ENCODE measurements around the gene RFTN1.

Gene RFTN1

DNA sequence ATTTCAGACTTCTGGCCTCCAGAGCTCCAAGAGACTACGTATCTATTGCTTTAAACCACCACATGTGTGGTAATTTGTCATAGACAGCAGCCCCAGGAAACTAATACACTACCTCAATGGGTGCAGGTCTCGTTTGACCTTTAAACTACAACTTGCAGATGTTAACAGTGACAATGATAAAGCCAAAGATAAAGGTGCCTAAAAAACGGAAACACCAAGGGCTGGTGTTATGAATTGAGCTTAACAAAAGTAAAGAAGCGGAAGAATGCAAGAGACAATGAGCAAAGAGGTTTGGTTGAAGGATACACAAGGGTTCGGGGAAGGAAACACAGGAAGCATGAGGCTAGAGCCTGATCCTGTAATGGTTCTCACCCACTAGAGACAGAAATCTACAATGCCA, 50.8 kb downstream of the RFTN1 start:
- no peak for DNase-seq

DNA sequence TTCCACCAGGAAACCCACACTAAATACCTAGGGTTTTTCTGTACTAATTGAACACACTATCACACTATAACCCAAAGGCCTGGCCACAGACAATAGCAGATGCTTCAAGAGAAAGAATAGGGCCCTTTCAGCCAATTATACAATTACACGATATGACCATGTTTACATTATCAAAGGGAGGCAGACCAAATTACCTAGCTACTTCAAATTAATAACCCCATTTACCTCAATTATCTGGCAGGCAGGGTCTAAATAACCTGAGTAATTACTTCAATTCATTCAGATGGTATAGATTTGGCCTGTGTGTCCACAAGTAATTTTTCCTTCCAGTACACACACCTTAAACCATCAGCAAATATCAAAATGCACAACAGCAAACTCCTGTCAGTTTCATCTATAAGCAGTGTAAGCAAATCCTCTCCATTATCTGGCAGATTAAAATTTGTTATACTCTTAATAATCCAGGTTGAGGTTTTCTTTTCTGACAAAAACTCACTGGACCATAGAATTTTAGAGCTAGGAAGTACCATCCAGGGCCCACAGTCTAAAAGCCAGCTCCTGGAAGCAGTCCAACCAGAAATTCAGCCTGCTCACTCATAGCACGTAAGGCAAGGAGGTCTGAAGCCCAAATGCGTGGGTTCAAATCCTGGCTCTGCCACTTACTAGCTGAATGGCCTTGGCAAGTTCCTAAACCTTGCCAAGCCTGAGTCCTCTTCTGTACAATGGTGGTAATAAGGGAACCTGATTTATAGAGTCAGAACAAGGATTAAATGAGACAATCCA, 51.8 kb downstream of the RFTN1 start:
- no peak for DNase-seq

DNA sequence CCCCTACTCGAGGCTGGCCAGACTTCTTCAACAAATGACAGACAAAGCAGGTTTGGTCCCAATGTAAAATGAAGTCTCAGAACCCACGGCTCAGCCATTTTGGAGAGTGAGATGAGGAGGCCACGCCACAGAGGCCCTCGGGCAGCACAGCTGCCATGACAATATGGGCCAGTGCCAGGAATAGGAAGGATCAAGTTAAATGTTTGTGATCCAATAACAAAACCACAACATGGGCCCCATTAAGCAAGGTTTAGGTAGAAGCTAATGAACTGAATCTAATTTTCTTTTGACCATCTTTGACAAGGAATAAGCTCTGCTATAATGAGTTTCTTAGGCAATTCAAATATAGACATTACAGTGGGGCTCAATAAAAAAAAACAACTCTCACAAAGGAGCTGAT, 52.6 kb downstream of the RFTN1 start:
- DNase-seq, result no peak

DNA sequence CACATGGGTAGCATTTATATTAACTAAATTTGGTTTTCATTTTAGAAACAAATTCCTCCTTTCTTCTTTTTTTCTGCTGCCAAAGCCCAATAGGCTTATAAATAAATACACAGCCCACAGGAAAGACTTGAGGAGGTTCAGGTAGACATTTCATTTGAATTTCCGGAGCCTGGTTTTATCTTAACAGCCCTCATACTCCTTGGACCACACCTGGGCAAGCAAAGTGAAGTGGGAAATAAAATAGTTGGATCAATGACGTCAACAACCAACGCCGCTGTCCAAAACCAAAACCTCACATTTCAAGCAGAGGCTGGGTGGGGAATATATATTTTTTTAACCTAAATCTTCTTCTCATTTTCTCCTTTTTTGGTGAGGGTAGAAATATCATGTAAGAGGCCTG, 53.2 kb downstream of the RFTN1 start:
- DNase-seq, result no peak

DNA sequence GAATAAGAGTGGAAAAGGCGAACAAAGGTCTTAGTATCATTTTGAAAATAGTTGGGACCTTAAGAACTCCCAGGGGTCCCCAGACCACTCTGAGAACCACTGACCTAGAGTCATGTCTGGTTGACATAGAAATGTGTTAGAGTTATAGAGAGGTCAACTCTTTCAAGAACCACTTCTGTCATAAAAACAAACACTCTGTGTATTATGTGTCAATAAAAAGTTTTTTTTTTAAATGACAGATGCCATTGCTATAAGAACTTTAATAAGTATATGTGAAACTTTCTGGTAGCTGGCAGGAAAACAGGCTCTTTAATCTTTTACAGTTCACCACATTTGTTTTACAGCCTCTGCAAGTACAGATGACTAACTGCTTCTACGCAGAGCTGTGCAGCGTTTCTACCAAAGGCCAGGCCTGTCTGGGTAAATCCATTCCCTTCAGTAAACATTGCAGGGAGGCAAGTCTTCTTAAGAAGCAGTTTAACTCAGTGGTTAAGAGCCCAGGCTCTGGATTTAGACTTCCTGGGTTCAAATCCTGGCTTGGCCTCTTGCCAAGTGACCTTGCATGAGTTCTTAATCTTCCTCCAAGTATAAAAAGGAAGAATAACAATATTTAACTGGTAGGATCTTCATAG, 56.6 kb downstream of the RFTN1 start:
- no peak for DNase-seq

DNA sequence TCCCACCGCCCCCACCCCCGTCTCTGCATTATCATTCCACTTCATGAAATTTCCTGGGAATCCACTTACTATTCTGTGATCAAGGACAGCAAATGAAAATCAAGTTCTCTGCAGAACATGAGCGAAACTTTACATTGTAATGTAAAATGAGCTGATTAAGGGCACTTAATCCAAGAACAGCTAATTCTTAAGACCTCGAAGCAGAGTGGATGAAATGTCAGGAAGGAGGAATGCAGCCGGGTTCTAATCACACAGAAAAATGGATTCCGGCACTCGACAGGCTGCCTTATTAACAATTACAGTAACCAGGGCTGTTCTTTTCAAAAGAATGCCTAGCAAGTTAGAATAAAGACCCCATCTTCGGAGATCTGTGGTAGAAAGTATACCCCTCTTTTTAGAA, 57.5 kb downstream of the RFTN1 start:
- DNase-seq, result no peak

DNA sequence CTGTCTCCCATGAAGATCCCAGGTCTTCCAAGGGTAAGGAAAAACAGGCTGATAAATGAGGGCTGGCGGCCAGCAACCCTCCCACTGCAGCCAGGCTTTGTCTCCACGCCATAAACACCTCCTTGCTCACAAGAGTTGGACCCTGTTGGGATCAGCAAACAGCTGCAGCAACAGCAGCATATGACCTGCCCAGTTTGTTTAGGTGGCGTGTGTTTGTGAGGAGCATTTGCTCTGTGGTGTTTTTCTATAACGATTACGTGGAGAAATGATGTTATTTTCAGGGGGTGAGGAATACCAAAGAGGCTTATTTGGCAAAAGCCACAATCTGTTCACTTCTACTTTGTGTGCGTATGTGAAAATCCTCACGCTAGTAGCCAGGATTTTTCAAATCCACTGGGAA, 58.5 kb downstream of the RFTN1 start:
- DNase-seq, result no peak

DNA sequence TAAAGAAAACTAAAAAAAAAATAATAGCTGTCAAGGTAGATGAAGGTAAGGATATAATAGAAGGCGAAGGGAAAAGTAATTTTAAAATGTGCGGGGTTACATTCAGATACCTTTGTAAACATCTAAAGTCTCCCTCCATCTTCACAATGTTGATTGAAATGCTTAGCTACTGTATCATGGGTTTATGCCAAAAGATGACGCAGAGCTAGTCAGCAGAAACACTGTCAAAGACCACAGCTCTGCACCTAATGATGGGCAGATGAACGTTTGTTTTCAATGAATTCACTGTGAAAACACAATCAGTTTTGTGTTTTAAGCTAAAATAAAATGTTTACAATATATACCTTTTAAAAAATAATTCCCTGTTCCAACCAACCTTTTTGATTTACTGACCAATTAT, 61.2 kb downstream of the RFTN1 start:
- no peak for DNase-seq

DNA sequence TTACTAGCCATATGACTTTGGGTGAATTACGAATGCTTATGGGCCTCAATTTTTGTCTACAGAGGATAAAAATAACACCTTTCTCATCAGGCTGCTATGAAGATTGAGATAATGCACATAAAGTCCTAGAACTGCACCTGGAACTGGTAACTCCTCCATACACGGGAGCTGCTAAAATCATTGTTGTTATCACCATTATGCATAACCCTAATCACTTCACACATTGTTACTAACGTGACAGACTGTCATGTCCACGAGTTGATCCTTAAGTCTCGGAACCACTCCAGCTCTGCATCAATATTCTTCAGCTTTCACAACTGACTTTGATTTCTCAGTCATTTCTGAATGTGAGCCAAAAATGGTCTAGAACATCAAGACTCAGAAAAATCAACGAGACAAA, 64.1 kb downstream of the RFTN1 start:
- no peak for DNase-seq

DNA sequence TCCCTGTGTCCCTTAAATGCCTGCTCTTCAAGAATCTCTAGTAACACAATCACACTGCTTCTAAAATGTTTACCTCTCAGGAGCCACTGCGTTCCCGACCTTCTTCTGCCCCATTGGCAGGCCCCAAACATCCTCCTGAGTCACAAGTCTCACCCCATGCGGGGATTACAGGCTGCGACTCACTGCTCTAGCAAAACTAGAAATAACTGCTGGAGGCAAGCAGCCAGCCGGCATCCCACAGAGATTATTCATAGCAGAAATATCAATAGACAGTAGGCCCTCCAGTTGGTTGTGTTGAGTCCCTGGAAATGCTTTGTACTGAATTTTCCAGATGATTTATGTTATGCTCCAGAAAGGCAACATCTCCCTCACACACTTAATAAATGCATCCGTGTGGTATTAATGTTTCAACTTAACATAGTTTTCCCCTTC, 64.8 kb downstream of the RFTN1 start:
- no peak for DNase-seq

DNA sequence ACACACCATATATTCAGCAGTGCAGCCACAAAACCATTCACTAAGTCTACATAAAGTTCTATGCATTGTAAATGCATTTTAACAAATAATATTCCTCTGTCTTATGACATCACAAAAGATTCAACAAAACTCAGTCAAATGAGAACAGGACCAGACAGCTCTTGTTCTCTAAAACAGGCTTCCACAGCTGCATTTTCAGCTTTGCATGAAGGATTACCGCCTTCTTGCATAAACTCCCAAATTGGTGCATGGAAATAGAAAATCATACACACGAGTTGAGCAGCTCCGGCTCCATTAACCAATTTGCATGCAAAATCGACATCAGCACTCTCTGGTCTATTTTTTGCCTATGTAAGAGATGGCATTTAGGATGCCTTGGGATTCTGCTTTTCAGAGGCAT, 66.4 kb downstream of the RFTN1 start:
- DNase-seq, result no peak

DNA sequence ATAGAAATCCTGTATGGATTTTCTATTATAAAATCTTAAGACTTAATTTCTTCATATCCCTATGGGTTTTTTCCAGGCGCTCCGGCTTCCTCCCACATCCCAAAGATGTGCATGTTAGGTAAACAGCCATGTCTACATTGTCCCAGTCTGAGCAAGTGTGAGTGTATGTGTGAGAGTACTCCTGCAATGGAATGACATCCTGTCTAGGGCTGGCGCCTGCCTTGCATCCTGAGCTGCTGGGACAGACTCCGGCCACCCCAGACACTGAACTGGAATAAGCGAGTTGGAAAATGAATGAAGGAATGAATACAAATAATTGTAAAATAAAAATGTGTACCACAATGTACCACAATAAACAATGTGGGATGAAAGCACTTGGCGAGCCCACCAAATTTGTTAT, 69.2 kb downstream of the RFTN1 start:
- DNase-seq, result no peak

DNA sequence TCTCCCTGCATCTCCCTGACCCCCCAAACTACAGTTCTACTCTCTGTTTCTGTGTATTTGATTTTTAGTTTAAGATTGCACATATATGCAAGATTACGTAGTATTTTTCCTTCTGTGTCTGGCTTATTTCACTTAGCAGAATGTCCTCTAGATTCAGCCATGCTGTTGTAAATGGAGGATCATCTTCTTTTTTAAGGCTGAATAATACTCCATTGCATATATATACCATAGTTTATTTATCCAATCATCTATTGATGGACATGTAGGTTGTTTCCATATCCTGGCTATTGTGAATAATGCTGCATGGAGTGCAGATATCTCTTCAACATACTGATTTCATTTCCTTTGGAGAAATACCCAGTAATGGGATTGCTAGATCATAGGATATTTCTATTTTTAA, 70.8 kb downstream of the RFTN1 start:
- DNase-seq, result no peak

DNA sequence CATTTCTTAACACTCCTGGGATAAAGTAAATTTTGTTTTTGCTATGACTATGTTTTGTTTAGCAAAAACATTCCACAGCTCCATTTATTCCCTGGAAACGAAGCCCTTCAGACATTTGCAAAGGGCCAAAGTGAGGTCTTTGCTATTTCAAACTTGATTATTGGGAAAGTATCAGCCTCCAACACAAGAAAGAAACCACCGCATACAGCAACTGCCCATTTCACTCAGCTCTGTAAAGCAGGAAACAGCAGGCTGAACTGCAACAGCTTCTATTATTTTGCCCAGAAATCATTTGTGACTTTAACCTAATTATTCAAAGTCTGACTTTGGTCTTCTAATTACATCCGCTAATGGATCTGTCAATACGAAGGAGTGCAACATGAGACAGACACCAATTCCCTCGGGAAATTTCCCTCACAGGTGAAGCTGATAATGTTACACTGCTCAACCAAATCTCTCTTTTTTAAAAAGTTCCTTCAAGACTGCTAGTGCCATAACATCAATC, 72.1 kb downstream of the RFTN1 start:
- no peak for DNase-seq

DNA sequence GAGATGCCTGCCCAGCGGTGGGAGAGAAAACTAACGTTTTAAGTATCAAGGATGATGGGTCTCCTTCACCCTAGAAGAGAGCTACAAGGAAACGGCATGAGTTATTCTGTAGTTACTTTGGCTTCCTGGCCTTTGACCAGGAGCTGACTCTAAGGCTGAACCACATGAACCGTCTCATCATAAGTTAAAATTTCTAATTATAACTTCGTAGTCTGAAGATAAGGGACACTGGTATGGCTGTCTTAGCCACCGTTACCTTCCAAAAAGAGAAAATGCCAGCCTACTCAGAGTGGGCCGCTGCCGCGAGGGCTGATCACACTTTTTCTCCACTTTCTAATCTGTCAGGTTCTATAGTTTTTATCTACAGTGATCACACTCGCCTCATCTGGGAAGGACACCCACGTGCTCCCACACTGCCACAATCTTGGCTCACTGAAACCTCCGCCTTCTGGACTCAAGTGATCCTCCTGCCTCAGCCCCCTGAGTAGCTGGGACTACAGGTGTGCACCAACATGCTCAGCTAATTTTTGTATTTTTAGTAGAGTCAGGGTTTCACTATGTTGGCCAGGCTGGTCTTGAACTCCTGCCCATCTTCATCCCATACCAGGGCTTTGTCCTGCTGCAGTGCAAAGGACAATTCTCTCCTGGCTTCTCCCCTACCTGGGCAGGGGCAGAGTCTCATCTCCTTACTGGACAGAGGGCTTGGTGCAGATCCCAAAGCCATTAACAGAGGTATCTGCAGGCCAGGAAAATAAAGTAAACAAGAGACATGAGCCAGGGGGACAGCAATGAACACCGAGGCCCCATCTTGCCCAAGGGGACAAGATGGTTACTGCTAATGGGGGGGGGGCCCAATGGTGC, 73.4 kb downstream of the RFTN1 start:
- no peak for DNase-seq

DNA sequence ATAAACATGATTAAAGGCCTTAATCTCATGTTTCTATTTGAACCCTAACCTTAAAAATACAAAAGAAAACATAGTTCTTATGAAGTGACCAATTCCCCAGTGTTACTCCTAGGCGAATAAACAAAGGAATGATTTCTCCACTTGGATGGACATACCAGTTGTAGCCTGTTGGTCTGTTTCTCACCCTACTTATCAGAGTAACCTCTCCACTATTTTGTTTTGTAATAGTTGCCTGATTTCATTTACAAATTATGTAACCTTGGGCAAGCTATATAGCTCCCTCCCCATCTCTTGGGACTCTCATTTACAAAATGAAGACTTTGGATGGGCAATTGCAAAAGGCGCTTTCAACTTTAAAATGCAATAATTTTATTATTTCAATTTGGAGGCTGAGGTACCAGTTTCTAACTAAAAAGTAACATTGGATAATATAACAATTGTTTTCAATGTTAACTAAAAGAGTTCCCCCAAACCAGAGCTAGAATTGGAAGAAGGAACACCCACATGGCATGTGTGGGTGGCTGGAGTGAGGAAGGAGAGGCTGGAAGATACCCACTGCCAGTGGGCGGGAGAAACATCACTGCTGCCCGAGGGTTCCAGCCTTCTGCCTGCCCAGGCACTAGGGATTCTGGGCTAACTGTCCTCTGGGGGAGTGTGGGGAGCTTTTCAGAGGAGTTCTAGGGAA, 74.2 kb downstream of the RFTN1 start:
- no peak for DNase-seq

DNA sequence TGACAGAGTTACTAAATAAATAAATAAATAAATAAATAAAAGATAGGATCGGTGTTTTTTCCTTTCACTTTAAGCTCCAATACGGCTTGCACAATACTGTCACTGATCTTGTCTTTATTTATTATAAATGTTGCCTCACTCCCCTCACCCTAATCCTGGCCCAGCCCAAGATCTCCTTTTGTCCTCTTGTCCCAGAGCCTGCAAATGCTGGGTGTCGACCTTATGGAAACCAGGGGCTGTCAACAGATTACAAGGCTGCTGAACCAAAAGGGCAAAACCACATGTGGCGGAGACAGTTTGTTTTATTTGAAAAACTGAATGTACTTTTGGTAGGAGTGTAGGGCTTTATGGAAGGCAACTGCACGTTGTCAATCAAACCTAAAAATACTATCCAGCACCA, 75.9 kb downstream of the RFTN1 start:
- no peak for DNase-seq

DNA sequence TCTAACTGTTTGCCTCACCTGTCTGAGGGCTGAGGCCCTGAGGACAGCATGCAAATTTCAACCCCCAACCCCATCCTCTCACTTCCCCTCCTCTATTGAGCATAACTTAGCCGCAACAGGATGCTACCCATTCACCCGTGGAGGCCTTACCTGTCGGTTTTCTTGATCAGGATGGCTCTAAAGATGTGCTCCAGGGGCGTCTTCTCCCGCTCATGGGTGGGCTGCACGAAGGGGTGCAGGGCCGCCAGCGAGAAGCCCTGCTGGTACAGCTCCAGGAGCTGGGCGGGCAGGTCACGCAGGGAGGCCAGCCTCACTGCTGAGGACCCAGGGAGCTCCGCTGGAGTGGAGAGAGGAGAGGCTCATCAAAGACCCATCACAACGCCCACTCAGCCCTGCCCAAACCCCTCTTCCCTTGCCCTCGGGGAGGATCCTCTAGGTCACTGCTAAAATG, 79.8 kb downstream of the RFTN1 start:
- DNase-seq, result no peak

DNA sequence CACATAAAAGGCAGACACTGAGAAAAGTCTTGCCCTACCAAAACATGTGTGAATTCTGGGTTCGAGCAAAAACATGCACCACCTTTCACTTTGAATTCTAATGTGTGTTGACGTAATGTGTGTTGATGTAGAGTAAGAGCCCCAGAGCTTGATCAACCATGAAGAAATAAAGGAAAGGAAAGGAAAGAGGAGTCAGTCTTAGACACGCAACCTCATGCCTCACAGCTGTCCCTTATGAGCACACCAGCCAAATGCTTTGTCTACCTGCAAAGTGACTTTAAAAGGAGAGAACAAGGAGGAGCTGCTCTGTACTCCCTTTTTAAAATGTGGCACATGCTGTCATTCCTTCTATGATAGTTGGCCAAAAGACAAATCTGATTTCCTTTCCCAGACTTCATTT, 80.8 kb downstream of the RFTN1 start:
- no peak for DNase-seq

DNA sequence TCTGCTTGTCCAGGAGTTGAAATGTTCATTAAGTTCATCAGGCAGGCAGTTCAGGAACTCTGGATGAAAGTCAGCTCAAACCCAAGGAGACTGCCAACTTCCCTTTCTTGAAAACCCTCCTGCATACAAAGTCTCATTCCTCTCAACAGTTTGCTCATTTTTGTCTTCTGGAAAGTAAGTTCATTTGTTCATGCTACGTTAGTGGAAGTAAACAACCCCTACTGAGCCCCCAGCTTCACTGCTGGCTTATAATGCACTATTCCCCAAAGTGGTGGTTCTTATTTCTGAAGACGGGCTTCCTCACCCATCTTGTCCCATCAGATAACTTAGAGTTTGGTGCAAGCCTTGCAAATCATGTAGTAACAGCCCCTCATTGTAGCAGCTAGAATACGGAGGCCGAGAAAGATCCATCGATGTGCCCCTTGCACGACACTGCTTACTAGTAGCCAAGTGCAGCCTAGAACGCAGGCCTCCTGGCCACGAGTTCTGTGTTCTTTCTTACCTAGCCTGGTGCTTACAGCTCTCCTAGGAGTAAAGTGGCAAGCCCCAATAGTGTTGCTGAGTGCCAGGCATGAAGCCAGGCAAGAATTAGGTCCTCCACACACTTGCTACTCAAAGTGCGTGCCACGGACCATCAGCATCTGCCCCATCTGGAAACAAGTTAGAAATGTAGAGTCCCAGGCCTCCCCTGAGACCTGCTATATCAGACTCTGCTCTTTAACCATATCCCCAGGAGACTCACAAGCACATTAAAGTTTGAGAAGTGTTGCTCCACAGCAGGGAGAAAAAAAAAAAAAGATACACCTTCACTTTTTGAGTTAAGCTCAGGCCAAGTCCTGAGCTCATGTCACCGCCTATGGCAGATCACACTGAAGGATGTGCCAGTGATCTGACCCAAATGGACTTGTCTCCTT, 82.5 kb downstream of the RFTN1 start:
- DNase-seq, result no peak

DNA sequence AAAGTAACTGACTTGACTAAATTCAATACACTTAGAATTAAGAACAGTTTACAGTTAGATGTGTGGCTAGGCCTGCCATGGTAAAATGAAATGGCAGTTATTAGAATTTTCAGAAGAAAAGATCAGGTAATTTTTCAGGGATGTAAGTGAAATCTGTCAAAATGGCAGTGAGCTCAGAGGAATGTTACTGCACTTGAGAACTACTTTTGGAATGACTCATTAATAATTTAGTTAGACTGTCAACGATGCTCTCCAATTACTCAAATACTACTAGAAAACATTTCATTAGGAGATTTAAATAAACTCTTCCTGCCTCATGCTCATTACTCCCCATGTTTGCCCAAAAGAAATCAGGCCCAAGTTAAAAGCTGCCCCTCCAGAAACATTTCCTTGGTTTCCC, 84.4 kb downstream of the RFTN1 start:
- DNase-seq, result no peak

DNA sequence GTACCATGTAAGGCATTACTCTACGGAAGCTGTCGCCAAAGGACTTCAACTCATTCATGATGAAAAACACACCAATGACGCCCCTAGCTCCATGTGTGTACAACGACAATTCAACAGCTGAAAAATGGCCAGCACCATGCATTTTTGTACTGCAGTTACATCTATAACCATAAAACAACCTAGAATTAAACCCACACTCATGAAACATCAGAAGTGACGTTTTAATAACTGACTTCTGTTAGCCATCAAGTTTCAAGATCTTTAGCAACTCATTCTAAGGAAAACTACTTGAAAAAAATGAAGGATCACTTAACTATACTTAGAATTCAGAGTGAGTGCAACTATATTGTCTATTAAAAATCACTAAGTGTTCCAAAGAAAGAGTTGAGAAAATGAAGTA, 84.9 kb downstream of the RFTN1 start:
- no peak for DNase-seq
